PC-3 (cell line): ENCODE results near the gene SPRY1. TPM values are rescaled to one million over a fixed set of nuclear protein-coding genes. Genes with fewer than 3 reads are reported as not detected.

ENCODE experiments used
- ATAC-seq: fragments of 200-7000 bp; cut with Tn5 transposase; 2 replicates; pipeline ENCODE4 v1.9.1; 2020; ENCODE audit warnings: mild to moderate bottlenecking, moderate library complexity
- Bru-seq: library from RNA; stranded (reverse); fragments of 400-500 nt; gene quantifications from one replicate; lab custom pipeline; 2021; lab: Mats Ljungman, UMichigan
- BruChase-seq, 2 experiments: library from RNA; stranded (reverse); fragments of 400-500 nt; gene quantifications; one replicate each; lab custom pipeline; 2021; lab: Mats Ljungman, UMichigan
- BruUV-seq: library from RNA; stranded (reverse); fragments of 400-500 nt; replicated peaks from 2 replicates; lab custom pipeline; 2021; lab: Mats Ljungman, UMichigan
- CTCF ChIA-PET: fragments of 300-600 bp; sonication (Branson Sonifier 250); formaldehyde crosslinking; loops from one replicate; lab custom pipeline; 2022; ENCODE audit warnings: antibody characterized with exemption; lab: Charles Lee
- POLR2A ChIA-PET: fragments of 300-600 bp; sonication (Branson Sonifier 250); formaldehyde crosslinking; loops from one replicate; lab custom pipeline; 2022; ENCODE audit warnings: antibody characterized with exemption; ENCODE audit not compliant: unreplicated experiment; lab: Charles Lee
- DNase-seq: peaks from one replicate; pipeline ENCODE4 v3.0.0-alpha.2; 2015
- H2AFZ ChIP-seq: fragments of 300-600 bp; sonication (generic); 2 replicates; pipeline ENCODE4 v1.6.0; 2016; ENCODE audit warnings: antibody characterized with exemption, low read length
- H3F3A ChIP-seq: fragments of 300-600 bp; sonication (generic); one replicate; pipeline ENCODE4 v1.6.0; 2017; ENCODE audit warnings: antibody characterized with exemption, low read length, control low read depth, mild to moderate bottlenecking; ENCODE audit not compliant: unreplicated experiment
- H3K27ac ChIP-seq: fragments of 300-600 bp; sonication (generic); 2 replicates; pipeline ENCODE4 v1.5.1; 2016; ENCODE audit warnings: mild to moderate bottlenecking, low read length
- H3K27me3 ChIP-seq: fragments of 300-600 bp; sonication (generic); 2 replicates; pipeline ENCODE4 v1.6.1; 2016; ENCODE audit warnings: low read length, mixed read lengths
- H3K36me3 ChIP-seq: fragments of 300-600 bp; sonication (generic); 2 replicates; pipeline ENCODE4 v1.6.1; 2016; ENCODE audit warnings: low read depth, mixed run types, low read length, mixed read lengths
- H3K4me1 ChIP-seq: fragments of 300-600 bp; sonication (generic); 2 replicates; pipeline ENCODE4 v1.5.1; 2016; ENCODE audit warnings: low read length; ENCODE audit not compliant: insufficient read depth
- H3K4me2 ChIP-seq: fragments of 300-600 bp; sonication (generic); 2 replicates; pipeline ENCODE4 v1.6.0; 2016; ENCODE audit warnings: low read length
- H3K4me3 ChIP-seq: fragments of 300-600 bp; sonication (generic); 2 replicates; pipeline ENCODE4 v1.5.1; 2016; ENCODE audit warnings: mild to moderate bottlenecking, low read length, mixed read lengths
- H3K79me2 ChIP-seq: fragments of 300-600 bp; sonication (generic); 2 replicates; pipeline ENCODE4 v1.6.1; 2017; ENCODE audit warnings: low read length, mixed read lengths
- H3K9ac ChIP-seq: fragments of 300-600 bp; sonication (generic); 2 replicates; pipeline ENCODE4 v1.6.0; 2016; ENCODE audit warnings: mild to moderate bottlenecking, low read length
- H3K9me2 ChIP-seq: fragments of 300-600 bp; sonication (generic); replicated peaks from 2 replicates; pipeline ENCODE4 v1.6.1; 2016; ENCODE audit warnings: mixed run types, low read length, mixed read lengths
- H3K9me3 ChIP-seq: fragments of 300-600 bp; sonication (generic); 2 replicates; pipeline ENCODE4 v1.6.1; 2016; ENCODE audit warnings: low read length, mixed read lengths
- H4K20me1 ChIP-seq: fragments of 300-600 bp; sonication (generic); 2 replicates; pipeline ENCODE4 v1.6.1; 2016; ENCODE audit warnings: low read length, mixed read lengths
- CTCF ChIP-seq: fragments of 300-600 bp; sonication (generic); conservative IDR thresholded peaks from 2 replicates; pipeline ENCODE4 v1.5.1; 2017; ENCODE audit warnings: antibody characterized with exemption, low read depth, mild to moderate bottlenecking, low read length
- EZH2 ChIP-seq: fragments of 300-600 bp; sonication (generic); IDR thresholded peaks from one replicate; pipeline ENCODE4 v1.6.1; 2017; ENCODE audit warnings: antibody characterized with exemption, mild to moderate bottlenecking, low read length; ENCODE audit not compliant: unreplicated experiment
- EZH2phosphoT487 ChIP-seq: fragments of 300-600 bp; sonication (generic); IDR thresholded peaks from 2 replicates; pipeline ENCODE4 v1.6.1; 2018; ENCODE audit warnings: mild to moderate bottlenecking, antibody characterized with exemption, low read length, borderline replicate concordance
- intact Hi-C: fragments of 100-400 bp; cut with micrococcal nuclease; formaldehyde crosslinking; loops from 2 replicates; pipeline ENCODE4 v1.9.0; 2023
- long read RNA-seq: library from polyadenylated mRNA; unstranded; transcript quantifications from one replicate; pipeline ENCODE4 v2.0.0, GENCODE V29; 2021; ENCODE audit not compliant: unreplicated experiment
- total RNA-seq: library from RNA; depleted of rRNA; stranded (reverse); fragments of >200 nt; gene quantifications from 2 replicates; pipeline ENCODE4 v1.2.3, GENCODE V29; 2014; rRNA removed

SPRY1 gene
- total RNA-seq: 26.4 and 30.6 TPM in 2 replicates
- Bru-seq, nascent RNA: percentile 98 among the genes with signal in this experiment
- percentile 73 among the genes with signal in this experiment for BruChase-seq, experiment 1, labeled RNA remaining after a 6-hour chase
- BruChase-seq, experiment 2, labeled RNA remaining after a 2-hour chase: percentile 98 among the genes with signal in this experiment
- long read RNA-seq, transcript SPRY1-204 (2 exons, 1,012 nt): major isoform, 31 of 64 reads
- long read RNA-seq, transcript SPRY1-206 (2 exons, 849 nt): minor isoform, 5 of 64 reads
- long read RNA-seq, partial matches to known transcripts: 4 of 64 reads
- long read RNA-seq, other reads (novel, unspliced or antisense): 23 of 64 reads

- ATAC-seq: peak; percentile 73
- Histone ChIP-seq H3K9me2 (no peaks in the 10 kb centered on the region), H3K4me3 (peak within 1 kb of the TSS; percentile 83), H2AFZ (peak within 1 kb of the TSS; percentile 79), H3F3A (no peaks in the 10 kb centered on the region), H3K4me1 (peaks cover 4% of the 10 kb centered on the region; the same call in 1 of the 2 replicates), H4K20me1 (no peaks in the 10 kb centered on the region), H3K9me3 (no peaks in the 10 kb centered on the region), H3K27ac (peak within 1 kb of the TSS; percentile 72), H3K79me2 (peaks cover 48% of the 10 kb centered on the region), H3K27me3 (no peaks in the 10 kb centered on the region), H3K4me2 (peak within 1 kb of the TSS; percentile 86), H3K9ac (peak within 1 kb of the TSS; percentile 92), H3K36me3 (peaks cover 15% of the 10 kb centered on the region)
- BruUV-seq: no TSS peak
- intact Hi-C loops: loop anchor here (1.0 to 5.0 kb wide), 5 partner anchors 52 to 294 kb away; no protein-coding TSS in a partner anchor
- peak; percentile 92 for DNase-seq
- POLR2A ChIA-PET: interaction anchor here (0.6 to 1.1 kb wide), 2 partner anchors 10 to 53 kb away, joined by 3 to 5 read pairs; no protein-coding TSS in a partner anchor
- CTCF ChIA-PET: interaction anchor here (0.9 kb wide), 1 partner anchor 53 kb away, joined by 3 read pairs; no protein-coding TSS in a partner anchor
- no peak for TF ChIP-seq EZH2phosphoT487
- no peak for TF ChIP-seq EZH2
- no peak for TF ChIP-seq CTCF
Measured at GRCh38 chr4:123396307-123397143, at the start of gene SPRY1. TSS of gene SPRY1 (plus strand) at chr4:123396795. CDS start at chr4:123401592, 4,797 bp downstream.

- Histone ChIP-seq H3K4me1 (no peaks in the 10 kb centered on the region), H3K27me3 (no peaks in the 10 kb centered on the region), H3K4me3 (no peak overlapping the region), H3K4me2 (no peak overlapping the region), H4K20me1 (no peaks in the 10 kb centered on the region), H3F3A (no peaks in the 10 kb centered on the region), H3K27ac (no peak overlapping the region), H3K9me2 (no peaks in the 10 kb centered on the region), H3K36me3 (no peaks in the 10 kb centered on the region), H3K9me3 (no peaks in the 10 kb centered on the region), H3K9ac (no peak overlapping the region), H3K79me2 (no peaks in the 10 kb centered on the region), H2AFZ (no peak overlapping the region)
- CTCF ChIA-PET: no interaction called here
- no peak for DNase-seq
- intact Hi-C loops: no loop called here
- no TSS peak for BruUV-seq
- ATAC-seq: no peak
- POLR2A ChIA-PET: no interaction called here
- TF ChIP-seq EZH2phosphoT487: no peak
- no peak for TF ChIP-seq EZH2
- TF ChIP-seq CTCF: no peak
Measured at GRCh38 chr4:123346951-123347350, 49.6 kb upstream of the SPRY1 start.
